KG1 (cell line): ENCODE results near the gene LRRC26.
"Not testable (repeated sequence)": the region's sequence is repeated elsewhere in the genome, so short reads cannot be mapped to it uniquely, and the experiment has no call there.

Source experiments
- DNase-seq: peaks from one replicate; lab custom pipeline; 2025; lab: John Stamatoyannopoulos, UW

The LRRC26 gene

GRCh38 chr9:137135154-137135553 is 34.7 kb downstream of the LRRC26 start:
- DNase-seq: not testable (repeated sequence)

GRCh38 chr9:137134191-137134590 is 35.7 kb downstream of the LRRC26 start:
- no peak for DNase-seq

GRCh38 chr9:137130176-137130755 is 39.6 kb downstream of the LRRC26 start:
- DNase-seq: no peak

GRCh38 chr9:137129456-137130175 is 40.2 kb downstream of the LRRC26 start:
- peak; percentile 83 for DNase-seq

- DNase-seq: no peak
These were observed 40.9 kb downstream of the LRRC26 start for GRCh38 chr9:137128862-137129455.

GRCh38 chr9:137128158-137128861 is 41.5 kb downstream of the LRRC26 start:
- peak; percentile 29 for DNase-seq

GRCh38 chr9:137127301-137128157 is 42.3 kb downstream of the LRRC26 start:
- DNase-seq: peak; percentile 59

- no peak for DNase-seq
These were observed 43.1 kb downstream of the LRRC26 start for GRCh38 chr9:137126786-137127185.

- not testable (repeated sequence) for DNase-seq
These were observed 45.8 kb downstream of the LRRC26 start for GRCh38 chr9:137123952-137124462.

GRCh38 chr9:137123468-137123837 is 46.4 kb downstream of the LRRC26 start:
- no peak for DNase-seq

- DNase-seq: not testable (repeated sequence)
These were observed 46.9 kb downstream of the LRRC26 start for GRCh38 chr9:137122796-137123467.

- DNase-seq: not testable (repeated sequence)
These were observed 47.7 kb downstream of the LRRC26 start for GRCh38 chr9:137121927-137122795.
